ENCODE results near the gene CBFA2T3.
"Not testable (repeated sequence)": the region's sequence is repeated elsewhere in the genome, so short reads cannot be mapped to it uniquely, and the experiment has no call there.

The CBFA2T3 gene

DNA sequence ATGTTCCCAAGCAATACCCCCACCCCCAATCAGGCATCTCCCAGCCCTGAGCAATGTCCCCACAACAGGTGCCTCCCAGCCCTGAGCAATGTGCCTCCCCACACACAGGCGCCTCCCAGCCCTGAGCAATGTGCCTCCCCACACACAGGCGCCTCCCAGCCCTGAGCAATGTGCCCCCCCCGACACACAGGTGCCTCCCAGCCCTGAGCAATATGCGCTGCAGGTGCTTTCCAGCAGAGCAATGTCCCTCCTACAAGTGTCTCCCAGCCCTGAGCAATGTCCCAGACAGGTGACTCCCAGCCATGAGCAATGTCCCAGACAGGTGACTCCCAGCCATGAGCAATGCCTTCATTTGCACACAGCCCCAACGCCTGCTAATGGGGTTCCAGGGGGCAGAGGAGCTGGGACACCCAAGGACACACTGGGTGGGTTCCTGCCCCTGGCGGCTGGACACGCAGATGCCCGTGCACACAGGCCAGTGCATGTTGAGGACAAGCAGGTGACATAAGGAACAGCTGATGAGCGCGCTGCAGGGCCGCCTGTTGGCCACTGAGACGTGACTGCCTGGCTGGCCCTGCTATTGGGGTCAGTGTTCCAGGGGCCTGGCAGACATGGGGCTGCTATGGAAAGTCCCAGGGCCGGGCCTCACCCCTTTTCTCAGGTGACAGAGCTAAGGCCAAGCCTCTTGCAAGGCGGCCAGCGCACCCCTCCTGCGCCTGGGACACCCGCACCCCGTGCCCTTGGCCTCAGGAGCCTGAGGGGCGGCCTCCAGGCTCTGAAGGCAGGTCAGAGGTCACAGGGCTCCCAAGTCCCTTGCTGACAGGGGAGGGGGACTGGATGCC is 83.7 kb downstream of the CBFA2T3 start:
- Histone ChIP-seq H3K4me1 (ENCODE audit: insufficient read depth, insufficient read length) (peaks cover 5% of the 10 kb centered on the region), H3K9me3 (ENCODE audit: insufficient read depth, low read length) (no peaks in the 10 kb centered on the region; the same call in 1 of the 2 replicates), H3K27me3 (ENCODE audit: insufficient read depth, insufficient read length) (no peaks in the 10 kb centered on the region), H3K9ac (ENCODE audit: insufficient read length, low read depth) (no peak overlapping the region), H3K36me3 (ENCODE audit: insufficient read depth, insufficient read length, low read length) (no peaks in the 10 kb centered on the region), H3K4me3 (ENCODE audit: insufficient read length, low read depth) (no peak overlapping the region)
- TF ChIP-seq ZNF274 (IDR thresholded peaks at IDR 0.05; ENCODE audit: low read depth, low read length), result no peak
- TF ChIP-seq SUZ12 (IDR thresholded peaks at IDR 0.05; ENCODE audit: extremely low read depth, insufficient read depth, insufficient read length), result no peak
- DNase-seq (ENCODE audit: low read depth, low spot score), result no peak

DNA sequence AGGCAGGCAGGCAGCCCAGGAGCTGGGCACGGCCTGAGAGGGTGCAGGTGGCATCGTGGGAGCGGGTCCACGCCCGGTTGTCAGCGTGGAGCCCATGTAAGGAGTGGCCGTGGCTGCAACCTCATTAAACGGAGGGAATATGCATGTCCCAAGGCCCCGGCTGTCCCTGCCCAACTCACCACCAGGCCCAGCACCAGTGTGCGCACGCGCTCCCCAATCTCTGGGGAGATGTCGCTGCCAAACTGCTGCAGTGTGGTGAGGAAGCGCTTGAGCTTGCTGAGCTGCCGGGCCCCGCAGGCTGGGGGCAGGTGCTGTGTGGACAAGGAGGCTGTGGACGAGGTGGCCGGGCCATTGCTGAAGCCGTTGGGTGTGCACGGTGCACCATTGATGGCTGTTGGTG is 84.9 kb downstream of the CBFA2T3 start:
- no peak for DNase-seq (ENCODE audit: low read depth, low spot score)
- Histone ChIP-seq H3K4me3 (ENCODE audit: insufficient read length, low read depth) (no peak overlapping the region), H3K36me3 (ENCODE audit: insufficient read depth, insufficient read length, low read length) (no peaks in the 10 kb centered on the region), H3K4me1 (ENCODE audit: insufficient read depth, insufficient read length) (peaks cover 7% of the 10 kb centered on the region), H3K9ac (ENCODE audit: insufficient read length, low read depth) (no peak overlapping the region), H3K9me3 (ENCODE audit: insufficient read depth, low read length) (no peaks in the 10 kb centered on the region; the same call in 1 of the 2 replicates), H3K27me3 (ENCODE audit: insufficient read depth, insufficient read length) (no peaks in the 10 kb centered on the region)
- no peak for TF ChIP-seq YY1 (IDR thresholded peaks at IDR 0.05; ENCODE audit: insufficient read depth, insufficient read length)
- no peak for TF ChIP-seq ZNF274 (IDR thresholded peaks at IDR 0.05; ENCODE audit: low read depth, low read length)
- TF ChIP-seq SUZ12 (IDR thresholded peaks at IDR 0.05; ENCODE audit: extremely low read depth, insufficient read depth, insufficient read length), result no peak

DNA sequence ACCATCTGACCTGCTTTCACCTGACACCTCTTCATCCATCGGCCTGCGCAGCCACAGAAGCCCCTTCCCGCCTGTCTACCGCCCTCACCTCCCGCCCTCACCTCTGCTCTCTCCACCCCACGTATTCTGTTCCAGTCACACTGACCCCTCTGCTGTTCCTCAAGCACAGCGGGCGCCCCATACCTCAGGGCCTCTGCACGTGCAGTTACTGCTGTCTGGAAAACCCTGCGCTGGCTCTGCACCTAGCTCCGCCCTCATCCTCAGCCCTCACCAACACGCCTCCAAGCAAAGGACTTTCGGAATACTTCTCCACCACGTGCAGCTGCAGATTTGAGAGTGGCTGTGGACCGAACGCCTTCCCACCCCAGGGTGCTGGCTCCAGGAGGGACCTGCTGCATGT is 85.9 kb downstream of the CBFA2T3 start:
- Histone ChIP-seq H3K36me3 (ENCODE audit: insufficient read depth, insufficient read length, low read length) (no peaks in the 10 kb centered on the region), H3K27me3 (ENCODE audit: insufficient read depth, insufficient read length) (no peaks in the 10 kb centered on the region), H3K9me3 (ENCODE audit: insufficient read depth, low read length) (no peaks in the 10 kb centered on the region; the same call in 1 of the 2 replicates), H3K4me1 (ENCODE audit: insufficient read depth, insufficient read length) (peaks cover 10% of the 10 kb centered on the region), H3K9ac (ENCODE audit: insufficient read length, low read depth) (no peak overlapping the region), H3K4me3 (ENCODE audit: insufficient read length, low read depth) (no peak overlapping the region)
- no peak for DNase-seq (ENCODE audit: low read depth, low spot score)
- TF ChIP-seq SUZ12 (IDR thresholded peaks at IDR 0.05; ENCODE audit: extremely low read depth, insufficient read depth, insufficient read length) (no peak), ZNF274 (IDR thresholded peaks at IDR 0.05; ENCODE audit: low read depth, low read length) (no peak), YY1 (IDR thresholded peaks at IDR 0.05; ENCODE audit: insufficient read depth, insufficient read length) (no peak)

DNA sequence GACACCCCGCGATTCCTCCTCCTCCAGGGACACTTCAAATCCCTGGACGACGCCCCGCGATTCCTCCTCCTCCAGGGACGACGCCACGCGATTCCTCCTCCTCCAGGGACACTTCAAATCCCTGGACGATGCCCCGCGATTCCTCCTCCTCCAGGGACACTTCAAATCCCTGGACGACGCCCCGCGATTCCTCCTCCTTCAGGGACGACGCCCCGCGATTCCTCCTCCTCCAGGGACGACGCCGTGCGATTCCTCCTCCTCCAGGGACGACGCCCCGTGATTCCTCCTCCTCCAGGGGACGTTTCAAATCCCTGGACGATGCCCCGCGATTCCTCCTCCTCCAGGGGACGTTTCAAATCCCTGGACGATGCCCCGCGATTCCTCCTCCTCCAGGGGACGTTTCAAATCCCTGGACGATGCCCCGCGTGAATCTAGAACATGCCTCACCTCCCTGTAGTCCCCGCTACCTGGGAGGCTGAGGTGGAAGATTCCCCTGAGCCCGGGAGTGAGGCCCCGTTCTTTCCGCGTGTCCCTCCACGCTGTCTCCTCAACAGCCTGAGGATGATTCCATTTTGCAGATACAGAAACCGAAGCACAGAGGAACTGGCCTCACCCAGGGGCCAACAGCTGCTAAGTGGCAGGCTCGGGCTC is 87.2 kb downstream of the CBFA2T3 start:
- H3K9ac ChIP-seq (ENCODE audit: insufficient read length, low read depth); H3K9me3 ChIP-seq (ENCODE audit: insufficient read depth, low read length); H3K4me1 ChIP-seq (ENCODE audit: insufficient read depth, insufficient read length); H3K4me3 ChIP-seq (ENCODE audit: insufficient read length, low read depth); H3K36me3 ChIP-seq (ENCODE audit: insufficient read depth, insufficient read length, low read length); DNase-seq (ENCODE audit: low read depth, low spot score); H3K27me3 ChIP-seq (ENCODE audit: insufficient read depth, insufficient read length): not testable (repeated sequence)

DNA sequence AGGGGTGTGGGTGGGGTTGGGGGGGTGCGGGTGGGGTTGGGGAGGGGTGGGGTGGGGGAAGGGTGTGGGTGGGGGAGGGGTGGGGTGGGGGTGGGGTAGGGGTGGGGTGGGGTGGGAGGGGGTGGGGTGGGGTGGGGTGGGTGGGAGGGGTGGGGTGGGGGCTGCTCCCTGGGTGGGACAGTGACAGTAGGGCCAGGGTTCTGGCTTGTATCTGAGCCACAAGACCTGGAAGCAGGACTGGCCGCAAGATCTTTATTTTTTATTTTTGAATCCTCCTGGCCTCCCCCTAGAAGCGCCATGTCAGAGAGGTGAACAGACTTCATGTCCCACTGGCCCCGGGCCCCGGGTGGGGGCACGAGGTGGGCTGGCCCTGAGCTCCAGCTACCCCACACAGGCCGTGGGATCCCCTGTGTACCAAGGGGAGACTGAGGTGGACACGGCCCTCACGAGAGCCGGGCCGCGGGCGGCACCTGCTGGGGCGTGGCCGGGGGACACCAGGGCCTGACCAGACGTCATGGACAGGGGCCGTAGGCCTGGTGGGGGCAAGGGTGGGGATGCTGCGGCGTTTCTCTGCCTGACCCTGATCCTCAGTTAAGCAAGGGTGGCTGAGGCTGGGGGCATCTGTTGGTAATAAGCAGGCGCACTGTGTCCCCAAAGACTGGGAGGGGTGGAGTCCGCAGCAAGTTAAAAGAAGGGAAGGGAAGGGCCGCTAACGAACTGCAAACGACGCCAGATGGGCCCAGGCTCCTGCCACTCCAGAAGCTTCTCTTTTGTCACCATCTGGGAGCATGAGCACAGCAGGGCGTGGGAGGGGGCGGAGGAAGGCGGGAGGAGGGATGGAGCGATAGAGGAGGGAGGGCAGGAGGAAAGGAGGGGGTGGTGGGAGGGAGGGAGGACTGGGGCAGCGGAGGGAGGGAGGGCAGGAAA is 88.3 kb downstream of the CBFA2T3 start:
- no peak for TF ChIP-seq ZNF274 (IDR thresholded peaks at IDR 0.05; ENCODE audit: low read depth, low read length)
- Histone ChIP-seq H3K36me3 (ENCODE audit: insufficient read depth, insufficient read length, low read length) (no peaks in the 10 kb centered on the region), H3K4me3 (ENCODE audit: insufficient read length, low read depth) (no peak overlapping the region), H3K27me3 (ENCODE audit: insufficient read depth, insufficient read length) (no peaks in the 10 kb centered on the region), H3K4me1 (ENCODE audit: insufficient read depth, insufficient read length) (peaks cover 10% of the 10 kb centered on the region), H3K9ac (ENCODE audit: insufficient read length, low read depth) (no peak overlapping the region), H3K9me3 (ENCODE audit: insufficient read depth, low read length) (no peaks in the 10 kb centered on the region; the same call in 1 of the 2 replicates)
- DNase-seq (ENCODE audit: low read depth, low spot score), result no peak

DNA sequence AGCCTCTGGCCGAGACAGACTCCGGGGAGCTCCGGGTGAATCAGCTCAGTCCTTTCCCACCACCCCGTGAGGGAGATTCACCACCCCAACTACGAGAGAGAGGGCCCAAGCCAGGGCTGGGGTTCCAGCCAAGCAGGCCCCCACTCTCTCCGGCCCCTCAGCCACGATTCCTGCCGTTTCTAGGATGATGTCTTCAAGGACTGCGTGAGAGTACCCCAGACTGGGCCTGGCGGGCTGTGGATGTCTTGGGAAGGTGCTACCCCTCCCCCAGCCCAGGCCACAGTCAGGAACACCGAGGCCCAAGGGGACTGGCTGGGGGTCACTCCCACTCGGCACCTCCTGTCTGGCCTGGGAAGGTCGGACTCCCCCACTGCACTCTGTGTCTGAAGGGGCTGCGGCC is 89.0 kb downstream of the CBFA2T3 start:
- no peak for TF ChIP-seq ZNF274 (IDR thresholded peaks at IDR 0.05; ENCODE audit: low read depth, low read length)
- no peak for TF ChIP-seq YY1 (IDR thresholded peaks at IDR 0.05; ENCODE audit: insufficient read depth, insufficient read length)
- no peak for TF ChIP-seq SUZ12 (IDR thresholded peaks at IDR 0.05; ENCODE audit: extremely low read depth, insufficient read depth, insufficient read length)
- DNase-seq (ENCODE audit: low read depth, low spot score), result no peak
- H3K4me1 ChIP-seq (ENCODE audit: insufficient read depth, insufficient read length), result peaks cover 8% of the 10 kb centered on the region
- no peaks in the 10 kb centered on the region; the same call in 1 of the 2 replicates for H3K9me3 ChIP-seq (ENCODE audit: insufficient read depth, low read length)
- no peak overlapping the region for H3K4me3 ChIP-seq (ENCODE audit: insufficient read length, low read depth)
- no peaks in the 10 kb centered on the region for H3K27me3 ChIP-seq (ENCODE audit: insufficient read depth, insufficient read length)
- H3K9ac ChIP-seq (ENCODE audit: insufficient read length, low read depth), result no peak overlapping the region
- H3K36me3 ChIP-seq (ENCODE audit: insufficient read depth, insufficient read length, low read length), result no peaks in the 10 kb centered on the region
